ENCODE measurements around the gene SMIM43.

GRCh38 chr4:121733942-121734341 is 31.0 kb downstream of the SMIM43 start:
- TF ChIP-seq CTCF (conservative IDR thresholded peaks at IDR 0.05; ENCODE audit: low read length): no peak
- TF ChIP-seq EZH2phosphoT487 (IDR thresholded peaks at IDR 0.05; ENCODE audit: borderline replicate concordance, low read depth, low read length): no peak

All from OCI-LY7 (cell line).